Spinal cord (tissue), 10 donors: ENCODE data around the gene SP7. TPM values are rescaled to one million over a fixed set of nuclear protein-coding genes. Genes with fewer than 3 reads are reported as not detected.

Experiments
- DNase-seq, 6 donors: peaks; one replicate each; pipeline versions ENCODE4 v3.0.0 to v3.0.0-alpha.2; 2013 to 2015; ENCODE audit warnings: low spot score in 6 of 6, low read depth in 4 of 6
- H3K27ac ChIP-seq: one replicate; pipeline ENCODE4 v1.5.1; 2013; ENCODE audit warnings: low read depth, low read length, control low read depth
- H3K27me3 ChIP-seq: one replicate; pipeline ENCODE4 v1.6.1; 2013; ENCODE audit warnings: low read length; ENCODE audit not compliant: control insufficient read depth, insufficient read depth
- H3K36me3 ChIP-seq: one replicate; pipeline ENCODE4 v1.6.1; 2013; ENCODE audit warnings: low read length; ENCODE audit not compliant: control insufficient read depth, insufficient read depth
- H3K4me1 ChIP-seq: one replicate; pipeline ENCODE4 v1.6.1; 2013; ENCODE audit warnings: low read length; ENCODE audit not compliant: control insufficient read depth, insufficient read depth
- H3K4me3 ChIP-seq: one replicate; pipeline ENCODE4 v1.5.1; 2013; ENCODE audit warnings: low read depth, low read length, control low read depth
- H3K9me3 ChIP-seq: one replicate; pipeline ENCODE4 v1.6.1; 2013; ENCODE audit warnings: low read length; ENCODE audit not compliant: control insufficient read depth, insufficient read depth
- WGBS: methylation state at CpG from one replicate; pipeline ENCODE4 v1.1.5; 2013; ENCODE audit warnings: missing lambda C conversion rate; ENCODE audit not compliant: insufficient coverage; 5-methylcytosine and 5-hydroxymethylcytosine counted together
- long read RNA-seq, 4 donors: transcript quantifications; one replicate each; lab custom pipeline, GENCODE V29; 2026
- polyA plus RNA-seq, 2 donors: library from polyadenylated mRNA; unstranded; fragments of 120-200 nt; gene quantifications; one replicate each; pipeline ENCODE4 v1.2.1, GENCODE V29; 2013; ENCODE audit not compliant: insufficient read length in 2 of 2
- total RNA-seq, 2 donors: library from RNA; depleted of rRNA in 1 of 2; stranded (reverse); fragments of 120-200 nt in 1 of 2; fragments of >200 nt in 1 of 2; gene quantifications; one replicate each; pipeline versions ENCODE4 v1.2.3 to v1.2.4, GENCODE V29; 2013 to 2014
- donor health status: healthy.

The SP7 gene
- total RNA-seq (under 1 TPM; 0.22 to 0.30 TPM), polyA plus RNA-seq (under 1 TPM; 0.22 to 0.29 TPM)
- long read RNA-seq, donor 1, partial matches to known transcripts, result 19 of 26 reads
- long read RNA-seq, donor 1, other reads (novel, unspliced or antisense), result 7 of 26 reads
- long read RNA-seq, donor 2, partial matches to known transcripts, result 20 of 35 reads
- long read RNA-seq, donor 2, other reads (novel, unspliced or antisense), result 15 of 35 reads
- long read RNA-seq, donor 3, result 0 reads
- long read RNA-seq, donor 4, result 0 reads

DNA sequence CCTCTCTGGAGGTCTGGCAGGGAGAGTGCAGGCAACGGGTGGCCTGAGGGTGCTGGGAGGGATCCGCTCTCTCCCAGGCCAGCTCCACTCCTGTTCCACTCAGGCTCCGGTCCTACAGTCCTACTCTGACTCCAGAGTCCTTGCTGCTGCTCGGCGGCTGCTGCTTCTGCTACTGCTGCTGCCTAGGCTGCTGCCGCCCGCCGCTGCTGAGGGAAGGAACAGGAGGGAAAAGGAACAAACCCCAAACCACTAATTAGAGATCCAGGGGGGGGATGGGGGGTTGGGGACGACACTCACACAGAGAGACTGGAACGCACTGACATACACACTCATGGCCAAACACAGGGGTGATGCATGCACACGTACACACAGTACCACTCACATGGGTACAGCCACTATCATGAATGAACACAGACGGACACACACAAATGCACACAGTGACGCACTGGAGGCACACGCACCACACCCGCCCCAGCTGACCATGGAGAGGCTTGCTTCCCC, at the start of gene SP7:
TSS of gene SP7 (minus strand) at position 174 of the 501 bp plus-strand sequence. CDS start 708 bp downstream, outside the sequence.
- no peak for DNase-seq
- peaks cover 26% of the 10 kb centered on the region for H3K27me3 ChIP-seq
- no peak within 1 kb of the TSS for H3K27ac ChIP-seq
- H3K4me1 ChIP-seq, result peaks cover 17% of the 10 kb centered on the region
- no peaks in the 10 kb centered on the region for H3K36me3 ChIP-seq
- no peak within 1 kb of the TSS for H3K4me3 ChIP-seq
- H3K9me3 ChIP-seq, result no peaks in the 10 kb centered on the region
- WGBS, result 44% methylated on average over 7 of the region's 15 CpGs

GRCh38 chr12:53383258-53383657, 47.1 kb upstream of the SP7 start:
- H3K27ac ChIP-seq, result no peak overlapping the region
- WGBS, result 89% methylated on average over 2 of the region's 2 CpGs
- H3K4me3 ChIP-seq, result no peak overlapping the region
- H3K27me3 ChIP-seq, result no peaks in the 10 kb centered on the region
- H3K9me3 ChIP-seq, result no peaks in the 10 kb centered on the region
- H3K4me1 ChIP-seq, result peaks cover 50% of the 10 kb centered on the region
- DNase-seq, result no peak
- peaks cover 31% of the 10 kb centered on the region for H3K36me3 ChIP-seq

DNA sequence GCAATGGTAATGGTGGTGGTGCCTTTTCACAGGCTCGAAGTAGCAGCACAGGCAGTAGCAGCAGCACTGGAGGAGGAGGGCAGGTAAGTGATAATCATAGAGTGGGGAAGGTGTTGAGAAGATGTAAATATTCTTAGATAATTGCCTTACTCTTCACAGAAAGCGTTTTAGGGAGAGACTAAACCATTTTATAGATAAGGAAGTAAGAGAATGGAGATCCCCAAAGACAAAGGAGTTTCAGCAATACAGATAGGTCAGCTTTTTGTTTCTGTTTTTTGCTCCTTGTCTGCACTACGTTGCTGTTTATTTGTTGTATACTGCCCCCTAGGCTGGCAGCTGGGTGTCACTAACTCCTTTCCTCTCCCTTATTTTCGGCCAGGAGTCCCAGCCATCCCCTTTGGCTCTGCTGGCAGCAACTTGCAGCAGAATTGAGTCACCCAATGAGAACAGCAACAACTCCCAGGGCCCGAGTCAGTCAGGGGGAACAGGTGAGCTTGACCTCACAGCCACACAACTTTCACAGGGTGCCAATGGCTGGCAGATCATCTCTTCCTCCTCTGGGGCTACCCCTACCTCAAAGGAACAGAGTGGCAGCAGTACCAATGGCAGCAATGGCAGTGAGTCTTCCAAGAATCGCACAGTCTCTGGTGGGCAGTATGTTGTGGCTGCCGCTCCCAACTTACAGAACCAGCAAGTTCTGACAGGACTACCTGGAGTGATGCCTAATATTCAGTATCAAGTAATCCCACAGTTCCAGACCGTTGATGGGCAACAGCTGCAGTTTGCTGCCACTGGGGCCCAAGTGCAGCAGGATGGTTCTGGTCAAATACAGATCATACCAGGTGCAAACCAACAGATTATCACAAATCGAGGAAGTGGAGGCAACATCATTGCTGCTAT, 45.8 kb upstream of the SP7 start:
- peak in 2 of 6 donors; percentile 32 to 40 for DNase-seq
- Histone ChIP-seq H3K4me3 (no peak overlapping the region), H3K4me1 (peaks cover 47% of the 10 kb centered on the region), H3K27me3 (no peaks in the 10 kb centered on the region), H3K36me3 (peaks cover 29% of the 10 kb centered on the region), H3K27ac (no peak overlapping the region), H3K9me3 (no peaks in the 10 kb centered on the region)
- 63% methylated on average over 8 of the region's 9 CpGs for WGBS

DNA sequence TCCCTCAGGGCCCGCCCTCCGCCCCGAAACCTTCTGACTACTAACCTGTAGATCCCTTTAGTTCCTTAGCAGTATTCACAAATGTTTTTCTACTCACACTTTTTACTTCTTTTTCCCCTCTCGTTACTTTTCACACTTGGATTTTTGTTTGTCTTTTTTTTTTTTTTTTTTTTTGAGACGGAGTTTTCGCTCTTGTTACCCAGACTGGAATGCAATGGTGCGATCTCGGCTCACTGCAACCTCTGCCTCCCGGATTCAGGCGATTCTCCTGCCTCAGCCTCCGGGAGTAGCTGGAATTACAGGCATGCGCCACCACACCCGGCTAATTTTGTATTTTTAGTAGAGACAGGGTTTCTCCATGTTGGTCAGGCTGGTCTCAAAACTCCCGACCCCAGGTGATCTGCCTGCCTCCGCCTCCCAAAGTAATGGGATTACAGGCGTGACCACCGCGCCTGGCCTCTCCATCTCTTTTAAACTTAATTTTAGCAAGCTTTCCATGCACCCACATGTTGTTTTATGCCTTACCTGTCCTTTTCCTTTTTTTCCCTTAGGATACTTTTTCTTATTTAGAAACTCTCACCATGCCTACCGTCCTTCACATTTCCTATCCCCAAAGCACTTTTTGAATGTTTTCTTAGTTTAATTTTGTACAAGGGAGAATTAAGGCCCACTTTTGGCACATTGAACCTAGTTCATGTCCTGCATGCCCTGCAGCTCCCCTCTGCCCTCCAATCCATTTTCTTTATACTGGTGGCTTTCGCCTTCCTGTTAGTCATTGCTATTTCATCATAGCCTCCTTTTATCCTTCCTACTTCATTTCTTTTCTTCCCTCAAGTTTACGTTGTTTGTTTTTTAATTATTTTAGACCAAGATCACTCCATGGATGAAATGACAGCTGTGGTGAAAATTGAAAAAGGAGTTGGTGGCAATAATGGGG, 44.9 kb upstream of the SP7 start:
- WGBS, result 4% methylated on average over 11 of the region's 21 CpGs
- H3K4me1 ChIP-seq, result peaks cover 46% of the 10 kb centered on the region
- H3K36me3 ChIP-seq, result peaks cover 28% of the 10 kb centered on the region
- DNase-seq, result no peak
- no peaks in the 10 kb centered on the region for H3K9me3 ChIP-seq
- peak overlapping the region; percentile 54 for H3K4me3 ChIP-seq
- H3K27me3 ChIP-seq, result no peaks in the 10 kb centered on the region
- peak overlapping the region; percentile 83 for H3K27ac ChIP-seq

DNA sequence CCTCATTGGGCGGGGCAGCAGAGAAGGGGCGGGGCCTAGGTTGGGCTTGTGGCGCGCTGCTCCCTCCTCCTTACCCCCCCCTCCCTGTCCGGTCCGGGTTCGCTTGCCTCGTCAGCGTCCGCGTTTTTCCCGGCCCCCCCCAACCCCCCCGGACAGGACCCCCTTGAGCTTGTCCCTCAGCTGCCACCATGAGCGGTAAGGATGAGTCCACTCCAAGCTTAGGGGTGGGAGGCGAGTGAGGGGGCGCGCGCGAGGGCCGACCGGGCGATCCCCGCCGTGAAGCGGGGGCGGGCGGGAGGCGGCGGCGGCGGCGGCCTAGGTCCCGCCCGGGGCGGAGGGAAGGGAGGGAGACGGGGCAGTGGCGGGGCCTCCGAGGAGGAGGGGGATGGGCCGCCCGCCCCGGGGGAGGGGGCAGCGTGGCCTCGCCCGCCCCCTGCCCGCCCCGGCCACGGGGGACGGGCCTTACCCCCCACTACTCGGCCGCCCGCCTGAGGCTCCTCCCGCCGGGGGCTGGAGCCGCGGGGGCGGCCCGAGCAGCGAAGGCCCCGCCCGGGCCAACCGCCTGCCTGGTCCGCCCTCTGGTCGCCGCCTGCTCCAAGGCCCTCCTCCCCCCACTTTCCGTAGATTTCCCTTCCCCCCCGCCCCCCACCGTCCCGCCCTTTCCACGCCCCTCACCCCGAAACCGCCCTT, 44.1 kb upstream of the SP7 start, which contains the start of gene SP1:
TSS of gene SP1 (plus strand) at position 73 of the 690 bp plus-strand sequence. CDS start at position 189, 116 bp downstream.
- peaks cover 43% of the 10 kb centered on the region for H3K4me1 ChIP-seq
- DNase-seq, result peak in 4 of 6 donors; percentile 60 to 93 (median 75)
- H3K27ac ChIP-seq, result peak within 1 kb of the TSS; percentile 94
- H3K36me3 ChIP-seq, result peaks cover 28% of the 10 kb centered on the region
- no peaks in the 10 kb centered on the region for H3K9me3 ChIP-seq
- peak within 1 kb of the TSS; percentile 54 for H3K4me3 ChIP-seq
- 0% methylated on average over 37 of the region's 71 CpGs for WGBS
- H3K27me3 ChIP-seq, result no peaks in the 10 kb centered on the region

DNA sequence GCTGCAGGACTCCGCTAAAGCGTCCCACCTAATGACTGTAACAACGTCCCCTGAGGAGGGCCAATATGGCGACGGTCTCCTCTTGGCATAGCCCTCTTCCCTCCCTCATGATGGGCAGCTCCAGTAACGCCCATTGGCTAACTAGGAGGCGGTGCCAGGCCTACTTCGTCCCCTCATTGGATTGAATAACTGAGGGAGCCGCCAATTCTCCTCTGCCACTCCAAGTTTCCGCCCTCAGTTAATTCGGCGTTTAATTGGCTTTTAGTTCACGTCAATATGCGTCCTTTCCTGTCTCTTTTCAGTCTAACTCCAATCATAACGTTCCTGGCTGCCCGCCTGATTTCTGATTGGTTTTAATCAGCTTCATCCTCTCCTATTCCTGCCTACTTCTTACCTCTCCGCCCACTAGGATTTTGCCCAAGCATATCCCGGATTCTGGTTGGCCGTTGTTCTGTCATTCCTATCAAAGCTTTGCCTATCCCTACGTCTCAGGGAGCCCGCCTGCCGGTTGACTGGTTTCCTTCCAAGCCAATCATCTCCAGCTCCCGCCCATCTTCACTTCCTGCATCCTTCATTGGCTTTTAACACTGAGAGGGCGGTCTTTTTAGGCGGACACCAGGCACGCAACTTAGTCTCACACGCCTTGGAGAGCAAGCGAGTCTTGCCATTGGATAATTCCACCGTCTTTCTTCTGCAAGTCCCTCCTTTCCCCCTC, 43.4 kb upstream of the SP7 start:
- Histone ChIP-seq H3K27ac (peak overlapping the region; percentile 94), H3K4me3 (peak overlapping the region; percentile 49), H3K36me3 (peaks cover 23% of the 10 kb centered on the region), H3K4me1 (peaks cover 37% of the 10 kb centered on the region), H3K9me3 (no peaks in the 10 kb centered on the region), H3K27me3 (no peaks in the 10 kb centered on the region)
- DNase-seq, result peak; percentile 100
- WGBS, result 0% methylated on average over 27 of the region's 29 CpGs

GRCh38 chr12:53378724-53379388, 42.7 kb upstream of the SP7 start:
- peaks cover 30% of the 10 kb centered on the region for H3K4me1 ChIP-seq
- H3K27me3 ChIP-seq, result no peaks in the 10 kb centered on the region
- H3K9me3 ChIP-seq, result no peaks in the 10 kb centered on the region
- H3K27ac ChIP-seq, result peak overlapping the region; percentile 94
- DNase-seq, result peak in 1 of 6 donors; percentile 20
- 10% methylated on average over 22 of the region's 23 CpGs for WGBS
- peaks cover 18% of the 10 kb centered on the region for H3K36me3 ChIP-seq
- H3K4me3 ChIP-seq, result peak overlapping the region; percentile 49

GRCh38 chr12:53378222-53378621, 42.1 kb upstream of the SP7 start:
- Histone ChIP-seq H3K27me3 (no peaks in the 10 kb centered on the region), H3K9me3 (no peaks in the 10 kb centered on the region), H3K4me3 (no peak overlapping the region), H3K36me3 (peaks cover 16% of the 10 kb centered on the region), H3K4me1 (peaks cover 27% of the 10 kb centered on the region), H3K27ac (no peak overlapping the region)
- WGBS, result no CpG with 5 or more reads among the region's 12 CpGs
- DNase-seq, result no peak
